Measurements from ENCODE around the gene CCT2.

GRCh38 chr12:69589082-69589481, 3.8 kb downstream of the CCT2 start:
- no peak for TF ChIP-seq TCF7 (IDR thresholded peaks at IDR 0.05; ENCODE audit: borderline replicate concordance)
- TF ChIP-seq POLR2A (IDR thresholded peaks at IDR 0.05; ENCODE audit: low read depth, low read length), result no peak
- no peak for TF ChIP-seq CTCF (IDR thresholded peaks at IDR 0.05 in 2 of 3, conservative IDR thresholded peaks at IDR 0.05 in 1 of 3; ENCODE audit: control insufficient read depth in 2 of 3, extremely low read depth in 1 of 3, insufficient read depth in 1 of 3, low read depth in 3 of 3, low read length in 3 of 3)
